GM06990 (cell line): Measurements from ENCODE around the gene OLFML2A.

Experiments
- DNase-seq: peaks from one replicate; pipeline ENCODE4 v3.0.0-alpha.2; 2011; ENCODE audit not compliant: insufficient read length; ENCODE audit errors: extremely low read depth
- H3K27me3 ChIP-seq: replicated peaks from 2 replicates; pipeline ENCODE4 v1.6.0; 2011; ENCODE audit warnings: low read length; ENCODE audit not compliant: control insufficient read depth, insufficient read depth
- H3K36me3 ChIP-seq: 2 replicates; pipeline ENCODE4 v1.5.1; 2011; ENCODE audit warnings: low read length; ENCODE audit not compliant: control insufficient read depth, insufficient read depth
- H3K4me3 ChIP-seq: replicated peaks from 2 replicates; pipeline ENCODE4 v1.5.1; 2011; ENCODE audit warnings: low read depth, mild to moderate bottlenecking, control low read depth, low read length
- CTCF ChIP-seq: IDR thresholded peaks from 2 replicates; pipeline ENCODE4 v1.5.1; 2011; ENCODE audit warnings: low read length, control low read depth, mild to moderate bottlenecking, inconsistent platforms; ENCODE audit not compliant: insufficient read depth, poor library complexity, severe bottlenecking

OLFML2A gene

GRCh38 chr9:124859803-124860581 is 83.1 kb downstream of the OLFML2A start:
- peaks cover 38% of the 10 kb centered on the region for H3K36me3 ChIP-seq
- H3K4me3 ChIP-seq: peak overlapping the region; percentile 95
- no peak for DNase-seq
- H3K27me3 ChIP-seq: no peaks in the 10 kb centered on the region
- TF ChIP-seq CTCF: no peak

GRCh38 chr9:124860582-124861341 is 83.8 kb downstream of the OLFML2A start:
- H3K27me3 ChIP-seq: no peaks in the 10 kb centered on the region
- no peak for DNase-seq
- H3K36me3 ChIP-seq: peaks cover 38% of the 10 kb centered on the region
- no peak for TF ChIP-seq CTCF
- H3K4me3 ChIP-seq: peak overlapping the region; percentile 95

- Histone ChIP-seq H3K4me3 (peak within 1 kb of the TSS; percentile 95), H3K36me3 (peaks cover 35% of the 10 kb centered on the region), H3K27me3 (no peaks in the 10 kb centered on the region)
- DNase-seq: peak; percentile 98
- peak; percentile 22 for TF ChIP-seq CTCF
Observed at GRCh38 chr9:124861342-124862229, 84.7 kb downstream of the OLFML2A start, which contains the start of the genes ARPC5L and RPL35. Gene ARPC5L, plus strand, starts transcription at chr9:124862130. Its CDS starts 7,161 bp downstream, at chr9:124869291. Gene RPL35, minus strand, starts transcription at chr9:124861957. Its CDS starts 45 bp downstream, at chr9:124861912.

- Histone ChIP-seq H3K27me3 (no peaks in the 10 kb centered on the region), H3K36me3 (peaks cover 18% of the 10 kb centered on the region), H3K4me3 (no peak overlapping the region)
- no peak for TF ChIP-seq CTCF
- no peak for DNase-seq
Observed at GRCh38 chr9:124863371-124863871, 86.5 kb downstream of the OLFML2A start.
